ENCODE measurements around the gene ARPC4. TPM values are rescaled to one million over a fixed set of nuclear protein-coding genes. Genes with fewer than 3 reads are reported as not detected.

ARPC4 gene
- total and polyA plus RNA-seq, 7 donors, result 75.6 to 240 (median 150) TPM

DNA sequence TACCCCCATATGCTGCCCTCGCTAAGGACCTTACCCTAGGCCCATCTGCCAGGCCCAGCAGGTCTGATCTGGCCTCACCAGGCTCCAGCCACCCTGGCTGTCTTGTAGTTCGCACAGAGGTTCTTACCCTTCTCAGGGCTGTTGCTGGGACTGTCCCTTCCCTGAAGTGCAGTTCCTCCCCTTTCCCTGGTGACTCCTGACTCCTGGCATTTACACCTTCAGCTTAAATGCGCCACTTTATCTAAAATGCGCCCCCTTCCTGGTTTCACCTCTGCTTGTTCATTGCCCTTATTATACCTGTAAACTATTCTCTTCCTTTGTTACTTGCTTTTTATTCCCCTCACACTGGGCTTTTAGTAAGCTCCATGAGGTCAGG, 16.3 kb downstream of the ARPC4 start:
- no peak for DNase-seq
- Histone ChIP-seq H3K4me1 (peaks cover 0 to 17% (median 13%) of the 10 kb centered on the region in 4 donors), H3K27me3 (no peaks in the 10 kb centered on the region), H3K36me3 (peaks cover 21 to 42% (median 27%) of the 10 kb centered on the region in 4 donors), H3K4me3 (peak overlapping the region; percentile 54 to 92 (median 90)), H3K27ac (peak overlapping the region; percentile 95 to 98 (median 96)), H3K9me3 (no peaks in the 10 kb centered on the region)
- intact Hi-C loops (cut with DNase I), result loop anchor here (5.0 kb wide), 1 partner anchor 92 kb away; no protein-coding TSS in a partner anchor
- TF ChIP-seq, protein P1, sequence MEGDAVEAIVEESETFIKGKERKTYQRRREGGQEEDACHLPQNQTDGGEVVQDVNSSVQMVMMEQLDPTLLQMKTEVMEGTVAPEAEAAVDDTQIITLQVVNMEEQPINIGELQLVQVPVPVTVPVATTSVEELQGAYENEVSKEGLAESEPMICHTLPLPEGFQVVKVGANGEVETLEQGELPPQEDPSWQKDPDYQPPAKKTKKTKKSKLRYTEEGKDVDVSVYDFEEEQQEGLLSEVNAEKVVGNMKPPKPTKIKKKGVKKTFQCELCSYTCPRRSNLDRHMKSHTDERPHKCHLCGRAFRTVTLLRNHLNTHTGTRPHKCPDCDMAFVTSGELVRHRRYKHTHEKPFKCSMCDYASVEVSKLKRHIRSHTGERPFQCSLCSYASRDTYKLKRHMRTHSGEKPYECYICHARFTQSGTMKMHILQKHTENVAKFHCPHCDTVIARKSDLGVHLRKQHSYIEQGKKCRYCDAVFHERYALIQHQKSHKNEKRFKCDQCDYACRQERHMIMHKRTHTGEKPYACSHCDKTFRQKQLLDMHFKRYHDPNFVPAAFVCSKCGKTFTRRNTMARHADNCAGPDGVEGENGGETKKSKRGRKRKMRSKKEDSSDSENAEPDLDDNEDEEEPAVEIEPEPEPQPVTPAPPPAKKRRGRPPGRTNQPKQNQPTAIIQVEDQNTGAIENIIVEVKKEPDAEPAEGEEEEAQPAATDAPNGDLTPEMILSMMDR (IDR thresholded peaks at IDR 0.05), result no peak
- 30 to 63% methylated on average over 4 of the region's 4 CpGs for WGBS, 2 donors

DNA sequence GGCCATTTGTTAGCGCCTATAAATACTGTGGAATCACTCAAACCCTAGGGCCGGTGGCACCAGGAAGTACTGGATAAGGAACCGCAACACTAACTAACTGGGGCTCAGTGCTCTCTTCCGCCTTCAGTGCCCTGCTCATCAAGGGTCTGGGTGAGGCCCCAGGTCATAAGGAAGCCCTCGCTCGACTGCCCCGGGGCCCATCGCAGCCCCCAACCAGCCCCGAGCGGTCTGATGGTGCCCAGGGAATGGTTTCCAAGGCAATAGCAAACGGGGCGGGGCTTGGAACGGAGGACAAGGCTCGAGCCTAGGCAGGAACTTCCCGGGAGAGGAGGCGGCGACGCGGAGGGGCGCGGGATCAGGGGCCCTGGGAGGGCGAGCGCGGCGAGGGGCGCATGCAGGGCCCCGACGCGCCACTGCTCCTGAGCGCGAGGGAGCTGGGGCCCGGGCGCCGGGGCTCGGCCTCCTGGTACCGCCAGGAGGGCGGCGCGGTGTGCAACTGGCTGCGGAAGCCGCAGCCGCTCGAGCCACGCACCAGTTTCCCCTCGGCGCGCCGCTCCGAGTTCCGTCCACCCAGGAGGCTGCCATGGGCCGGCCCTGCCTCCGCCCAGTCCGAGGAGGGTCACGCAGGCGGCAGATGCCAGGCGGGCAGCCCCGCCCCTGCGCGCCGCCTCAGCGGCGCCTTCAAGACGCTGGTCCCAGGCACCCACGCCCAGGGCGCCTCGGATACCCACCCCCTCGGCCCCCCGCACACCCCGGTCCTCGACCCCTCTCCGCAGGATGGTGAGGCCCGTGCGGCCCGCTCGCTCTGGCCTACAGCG, 16.9 kb downstream of the ARPC4 start, which contains the start of gene TTLL3:
Gene TTLL3, plus strand, starts transcription at position 648 of the 818 bp plus-strand sequence. CDS start 400 bp downstream, outside the sequence.
- H3K27ac ChIP-seq, result peak within 1 kb of the TSS; percentile 95 to 98 (median 96)
- DNase-seq, result peak; percentile 92
- no peaks in the 10 kb centered on the region for H3K27me3 ChIP-seq
- no peaks in the 10 kb centered on the region for H3K9me3 ChIP-seq
- 1% methylated on average over 76 of the region's 76 CpGs for WGBS, 2 donors
- no peak for TF ChIP-seq EP300 (IDR thresholded peaks at IDR 0.05)
- TF ChIP-seq POLR2AphosphoS5 (IDR thresholded peaks at IDR 0.05), result peak; percentile 19 to 79 (median 47)
- TF ChIP-seq, protein P1 (IDR thresholded peaks at IDR 0.05), result no peak
- peak in 1 of 2 donors; percentile 21 for TF ChIP-seq POLR2A (IDR thresholded peaks at IDR 0.05)
- peaks cover 15 to 36% (median 21%) of the 10 kb centered on the region in 4 donors for H3K36me3 ChIP-seq
- H3K4me3 ChIP-seq, result peak within 1 kb of the TSS; percentile 54 to 92 (median 90)
- peaks cover 0 to 17% (median 13%) of the 10 kb centered on the region in 4 donors for H3K4me1 ChIP-seq
- intact Hi-C loops (cut with DNase I), result loop anchor here (5.0 kb wide), 1 partner anchor 93 kb away; no protein-coding TSS in a partner anchor

DNA sequence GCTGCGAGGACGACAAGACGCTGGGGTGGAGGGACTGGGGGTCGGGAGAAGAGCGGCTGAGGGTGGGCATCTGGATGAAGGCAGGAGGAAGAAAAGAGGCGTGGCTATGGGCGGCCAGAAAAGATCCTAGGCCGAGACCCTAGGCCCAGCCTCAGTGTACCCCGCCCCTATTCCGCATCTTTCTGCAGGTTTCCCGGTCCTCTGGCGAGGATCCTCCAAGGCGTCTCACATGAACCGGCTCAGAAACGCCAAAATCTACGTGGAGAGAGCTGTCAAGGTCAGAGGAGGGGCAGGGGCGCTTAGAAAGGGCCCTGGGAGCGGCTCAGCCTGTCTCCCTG, 17.5 kb downstream of the ARPC4 start:
- no peak for TF ChIP-seq POLR2A (IDR thresholded peaks at IDR 0.05)
- no peak for TF ChIP-seq POLR2AphosphoS5 (IDR thresholded peaks at IDR 0.05)
- TF ChIP-seq EP300 (IDR thresholded peaks at IDR 0.05), result no peak
- TF ChIP-seq, protein P1 (IDR thresholded peaks at IDR 0.05), result no peak
- peak overlapping the region; percentile 95 to 98 (median 96) for H3K27ac ChIP-seq
- 5 to 20% methylated on average over 18 of the region's 18 CpGs for WGBS, 2 donors
- no peaks in the 10 kb centered on the region for H3K9me3 ChIP-seq
- peak overlapping the region; percentile 54 to 92 (median 90) for H3K4me3 ChIP-seq
- no peak for DNase-seq
- H3K4me1 ChIP-seq, result peaks cover 0 to 17% (median 13%) of the 10 kb centered on the region in 4 donors
- no peaks in the 10 kb centered on the region for H3K27me3 ChIP-seq
- intact Hi-C loops (cut with DNase I), result no loop called here
- H3K36me3 ChIP-seq, result peaks cover 9 to 31% (median 16%) of the 10 kb centered on the region in 4 donors

DNA sequence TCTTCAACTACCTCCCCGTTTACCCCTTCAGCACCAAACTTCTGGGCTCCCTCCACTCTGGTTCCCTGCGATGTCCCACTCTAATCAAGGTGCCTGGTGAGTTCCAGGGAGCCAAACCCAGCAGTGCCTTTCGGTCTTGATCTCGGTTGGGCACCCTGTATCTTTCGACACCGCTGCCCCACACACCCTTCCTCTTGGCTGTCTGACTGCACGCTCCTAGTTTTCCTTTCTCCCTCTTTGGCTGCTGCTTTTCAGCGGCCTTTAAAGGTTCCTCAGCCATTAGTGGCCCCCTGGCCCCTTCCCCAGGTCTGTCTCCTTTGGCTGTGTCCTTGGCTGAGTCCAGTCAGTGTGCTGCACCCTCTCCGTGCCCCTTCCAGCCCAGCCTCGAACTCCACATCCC, 18.0 kb downstream of the ARPC4 start:
- Histone ChIP-seq H3K4me3 (peak overlapping the region; percentile 54 to 92 (median 90)), H3K9me3 (no peaks in the 10 kb centered on the region), H3K36me3 (peaks cover 5 to 31% (median 11%) of the 10 kb centered on the region in 4 donors), H3K27me3 (no peaks in the 10 kb centered on the region), H3K4me1 (peaks cover 0 to 17% (median 13%) of the 10 kb centered on the region in 4 donors), H3K27ac (peak overlapping the region; percentile 95 to 98 (median 96))
- 70 to 79% methylated on average over 10 of the region's 10 CpGs for WGBS, 2 donors
- intact Hi-C loops (cut with DNase I), result no loop called here
- DNase-seq, result no peak
- TF ChIP-seq POLR2A (IDR thresholded peaks at IDR 0.05) (no peak), EP300 (IDR thresholded peaks at IDR 0.05) (no peak), POLR2AphosphoS5 (IDR thresholded peaks at IDR 0.05) (no peak)
- TF ChIP-seq, protein P1 (IDR thresholded peaks at IDR 0.05), result no peak
